ENCODE results near the gene MOSPD3.

Gene MOSPD3

DNA sequence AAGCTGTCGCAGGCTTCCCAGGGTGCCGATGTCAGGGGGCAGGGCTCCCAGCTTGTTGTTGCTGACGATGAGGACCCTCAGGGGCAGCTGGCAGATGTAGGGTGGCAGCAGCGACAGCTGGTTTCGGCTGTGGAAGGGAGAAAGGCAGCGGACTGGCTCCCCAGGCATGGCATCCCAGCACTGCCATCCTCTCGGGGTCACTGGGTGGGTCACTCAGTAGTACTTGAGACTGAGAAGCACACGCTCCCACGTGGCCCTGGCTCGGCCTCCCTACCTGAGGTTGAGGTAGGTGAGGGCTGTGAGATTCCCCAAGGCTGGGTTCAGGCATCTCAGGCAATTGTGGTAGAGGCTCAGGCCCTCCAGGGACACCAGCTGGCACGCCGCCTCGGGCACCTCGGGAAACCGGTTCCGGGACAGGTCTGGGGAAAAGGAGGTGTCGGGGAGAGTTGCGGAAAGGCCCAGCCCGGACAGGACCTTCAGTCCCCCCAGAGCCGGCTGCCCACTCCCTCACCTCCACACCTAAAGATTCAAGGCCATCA lies 30.2 kb upstream of the MOSPD3 start (continued):
- TF ChIP-seq, protein P1, sequence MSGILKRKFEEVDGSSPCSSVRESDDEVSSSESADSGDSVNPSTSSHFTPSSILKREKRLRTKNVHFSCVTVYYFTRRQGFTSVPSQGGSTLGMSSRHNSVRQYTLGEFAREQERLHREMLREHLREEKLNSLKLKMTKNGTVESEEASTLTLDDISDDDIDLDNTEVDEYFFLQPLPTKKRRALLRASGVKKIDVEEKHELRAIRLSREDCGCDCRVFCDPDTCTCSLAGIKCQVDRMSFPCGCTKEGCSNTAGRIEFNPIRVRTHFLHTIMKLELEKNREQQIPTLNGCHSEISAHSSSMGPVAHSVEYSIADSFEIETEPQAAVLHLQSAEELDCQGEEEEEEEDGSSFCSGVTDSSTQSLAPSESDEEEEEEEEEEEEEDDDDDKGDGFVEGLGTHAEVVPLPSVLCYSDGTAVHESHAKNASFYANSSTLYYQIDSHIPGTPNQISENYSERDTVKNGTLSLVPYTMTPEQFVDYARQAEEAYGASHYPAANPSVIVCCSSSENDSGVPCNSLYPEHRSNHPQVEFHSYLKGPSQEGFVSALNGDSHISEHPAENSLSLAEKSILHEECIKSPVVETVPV (CRISPR knock-in tag; IDR thresholded peaks at IDR 0.05) = no peak

DNA sequence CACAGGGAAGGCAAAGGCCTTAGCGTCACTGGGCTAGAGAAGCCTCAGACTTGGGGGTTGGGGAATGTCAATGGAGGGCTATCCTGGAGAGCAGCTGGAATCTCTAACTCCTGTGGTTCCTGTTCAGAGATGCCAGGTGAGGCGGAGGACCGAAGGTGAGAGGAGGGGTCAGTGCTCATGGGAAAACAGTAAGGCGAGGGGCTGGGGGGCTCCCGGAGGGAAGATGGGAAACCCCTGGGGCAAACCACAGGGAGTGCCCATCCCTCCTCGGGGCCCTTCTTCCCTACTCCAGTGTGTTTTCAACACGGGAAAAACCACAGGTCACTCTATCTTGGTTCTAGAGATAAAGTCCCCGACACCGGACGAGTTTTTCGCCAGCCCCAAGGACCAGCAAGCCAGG lies 29.7 kb upstream of the MOSPD3 start:
- ATAC-seq = no peak
- TF ChIP-seq SNAI2 (CRISPR knock-in tag; IDR thresholded peaks at IDR 0.05) = no peak
- no peak for TF ChIP-seq ZNF8 (CRISPR knock-in tag; IDR thresholded peaks at IDR 0.05)

DNA sequence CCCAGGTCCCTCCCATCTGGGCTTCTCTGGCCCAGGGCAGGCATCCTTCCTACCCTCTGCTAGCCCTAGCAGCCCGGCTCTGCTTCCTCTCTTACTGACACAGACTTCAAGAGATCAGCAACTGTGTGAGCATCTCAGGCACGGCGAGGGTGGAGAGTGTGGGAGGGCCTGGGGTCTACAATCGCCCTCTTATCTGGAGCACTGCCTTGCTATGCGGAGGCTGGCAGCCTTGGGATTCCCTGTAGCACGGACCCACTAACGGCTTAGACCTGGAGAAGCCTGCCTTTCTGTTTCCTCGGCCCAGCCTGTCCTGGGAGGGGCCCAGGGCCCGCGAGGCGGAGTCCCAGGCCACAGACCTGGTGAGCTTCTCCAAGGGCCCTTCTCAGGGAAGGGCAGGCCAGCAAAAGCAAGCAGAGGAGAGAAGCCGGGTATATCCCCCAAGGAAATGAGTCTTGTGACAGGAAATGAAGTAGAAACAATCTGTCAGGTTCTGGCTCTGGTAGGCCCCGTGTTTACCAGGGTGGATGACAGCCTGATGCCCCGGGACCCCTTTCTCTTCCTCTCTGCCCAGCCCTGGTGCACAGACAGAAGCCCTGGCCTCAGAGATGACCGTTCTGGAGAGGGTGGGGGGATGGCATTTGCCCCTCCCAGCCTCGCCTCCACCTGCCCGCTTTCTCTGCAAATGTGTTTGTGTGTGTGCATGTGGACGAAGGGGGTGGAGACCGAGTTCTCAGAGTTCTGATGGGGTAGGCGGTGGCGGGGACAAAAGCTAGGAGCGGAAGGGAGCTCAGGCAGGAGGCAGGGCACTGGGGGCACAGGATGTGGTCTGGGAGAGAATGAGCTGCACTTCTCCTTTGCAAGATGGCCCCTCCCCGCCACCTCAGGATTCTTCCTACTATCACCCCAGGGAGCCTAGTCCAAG lies 28.9 kb upstream of the MOSPD3 start:
- no peak for ATAC-seq
- TF ChIP-seq ESRRG (CRISPR knock-in tag; IDR thresholded peaks at IDR 0.05) (no peak), PPARA (CRISPR knock-in tag; IDR thresholded peaks at IDR 0.05; ENCODE audit: borderline replicate concordance) (no peak), ZNF8 (CRISPR knock-in tag; IDR thresholded peaks at IDR 0.05) (no peak), TCF4 (CRISPR knock-in tag; IDR thresholded peaks at IDR 0.05; ENCODE audit: borderline replicate concordance) (no peak), ARNTL (CRISPR knock-in tag; IDR thresholded peaks at IDR 0.05; ENCODE audit: borderline replicate concordance, low read depth) (no peak), OSR1 (CRISPR knock-in tag; IDR thresholded peaks at IDR 0.05) (no peak), ZC3H10 (CRISPR knock-in tag; IDR thresholded peaks at IDR 0.05) (no peak)
- TF ChIP-seq, protein P2, sequence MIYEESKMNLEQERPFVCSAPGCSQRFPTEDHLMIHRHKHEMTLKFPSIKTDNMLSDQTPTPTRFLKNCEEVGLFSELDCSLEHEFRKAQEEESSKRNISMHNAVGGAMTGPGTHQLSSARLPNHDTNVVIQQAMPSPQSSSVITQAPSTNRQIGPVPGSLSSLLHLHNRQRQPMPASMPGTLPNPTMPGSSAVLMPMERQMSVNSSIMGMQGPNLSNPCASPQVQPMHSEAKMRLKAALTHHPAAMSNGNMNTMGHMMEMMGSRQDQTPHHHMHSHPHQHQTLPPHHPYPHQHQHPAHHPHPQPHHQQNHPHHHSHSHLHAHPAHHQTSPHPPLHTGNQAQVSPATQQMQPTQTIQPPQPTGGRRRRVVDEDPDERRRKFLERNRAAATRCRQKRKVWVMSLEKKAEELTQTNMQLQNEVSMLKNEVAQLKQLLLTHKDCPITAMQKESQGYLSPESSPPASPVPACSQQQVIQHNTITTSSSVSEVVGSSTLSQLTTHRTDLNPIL (CRISPR knock-in tag; IDR thresholded peaks at IDR 0.05; ENCODE audit: low read depth) = no peak
- TF ChIP-seq, protein P3, sequence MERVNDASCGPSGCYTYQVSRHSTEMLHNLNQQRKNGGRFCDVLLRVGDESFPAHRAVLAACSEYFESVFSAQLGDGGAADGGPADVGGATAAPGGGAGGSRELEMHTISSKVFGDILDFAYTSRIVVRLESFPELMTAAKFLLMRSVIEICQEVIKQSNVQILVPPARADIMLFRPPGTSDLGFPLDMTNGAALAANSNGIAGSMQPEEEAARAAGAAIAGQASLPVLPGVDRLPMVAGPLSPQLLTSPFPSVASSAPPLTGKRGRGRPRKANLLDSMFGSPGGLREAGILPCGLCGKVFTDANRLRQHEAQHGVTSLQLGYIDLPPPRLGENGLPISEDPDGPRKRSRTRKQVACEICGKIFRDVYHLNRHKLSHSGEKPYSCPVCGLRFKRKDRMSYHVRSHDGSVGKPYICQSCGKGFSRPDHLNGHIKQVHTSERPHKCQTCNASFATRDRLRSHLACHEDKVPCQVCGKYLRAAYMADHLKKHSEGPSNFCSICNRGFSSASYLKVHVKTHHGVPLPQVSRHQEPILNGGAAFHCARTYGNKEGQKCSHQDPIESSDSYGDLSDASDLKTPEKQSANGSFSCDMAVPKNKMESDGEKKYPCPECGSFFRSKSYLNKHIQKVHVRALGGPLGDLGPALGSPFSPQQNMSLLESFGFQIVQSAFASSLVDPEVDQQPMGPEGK (CRISPR knock-in tag; IDR thresholded peaks at IDR 0.05; ENCODE audit: borderline replicate concordance) = no peak

DNA sequence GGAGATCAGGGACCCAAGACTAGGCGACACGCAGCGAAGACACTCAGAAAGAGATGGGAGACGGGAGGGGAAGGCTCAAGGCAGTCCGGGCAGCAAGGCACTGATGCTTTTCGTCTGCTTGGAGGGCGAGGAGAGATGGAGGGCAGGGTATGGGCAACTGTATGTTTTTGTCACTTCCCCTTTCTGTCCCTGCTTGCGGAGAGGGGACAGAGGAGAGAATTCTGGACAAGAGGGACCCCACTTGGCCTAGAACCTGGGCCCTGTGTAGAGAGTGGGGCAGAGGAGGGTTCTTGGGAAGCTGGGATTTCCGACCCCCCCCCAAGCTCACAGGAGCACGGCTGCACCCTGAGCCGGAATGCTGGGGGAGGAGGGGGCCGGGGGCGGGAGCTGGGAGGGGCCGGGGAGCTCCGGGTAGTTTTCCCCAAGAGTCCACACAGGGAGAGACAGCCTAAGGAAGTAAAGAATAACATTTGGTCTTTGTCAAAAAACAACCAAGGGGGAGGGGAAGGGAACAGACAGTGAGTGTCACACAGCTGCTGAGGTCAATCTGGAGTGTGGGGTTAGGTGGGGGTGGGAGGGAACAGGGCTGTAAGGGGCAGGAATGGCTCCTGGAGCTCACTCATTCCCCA lies 28.2 kb upstream of the MOSPD3 start:
- ATAC-seq = no peak
- no peak for TF ChIP-seq ARNTL (CRISPR knock-in tag; IDR thresholded peaks at IDR 0.05; ENCODE audit: borderline replicate concordance, low read depth)
- TF ChIP-seq, protein P2 (CRISPR knock-in tag; IDR thresholded peaks at IDR 0.05; ENCODE audit: low read depth) = no peak
- TF ChIP-seq, protein P4, sequence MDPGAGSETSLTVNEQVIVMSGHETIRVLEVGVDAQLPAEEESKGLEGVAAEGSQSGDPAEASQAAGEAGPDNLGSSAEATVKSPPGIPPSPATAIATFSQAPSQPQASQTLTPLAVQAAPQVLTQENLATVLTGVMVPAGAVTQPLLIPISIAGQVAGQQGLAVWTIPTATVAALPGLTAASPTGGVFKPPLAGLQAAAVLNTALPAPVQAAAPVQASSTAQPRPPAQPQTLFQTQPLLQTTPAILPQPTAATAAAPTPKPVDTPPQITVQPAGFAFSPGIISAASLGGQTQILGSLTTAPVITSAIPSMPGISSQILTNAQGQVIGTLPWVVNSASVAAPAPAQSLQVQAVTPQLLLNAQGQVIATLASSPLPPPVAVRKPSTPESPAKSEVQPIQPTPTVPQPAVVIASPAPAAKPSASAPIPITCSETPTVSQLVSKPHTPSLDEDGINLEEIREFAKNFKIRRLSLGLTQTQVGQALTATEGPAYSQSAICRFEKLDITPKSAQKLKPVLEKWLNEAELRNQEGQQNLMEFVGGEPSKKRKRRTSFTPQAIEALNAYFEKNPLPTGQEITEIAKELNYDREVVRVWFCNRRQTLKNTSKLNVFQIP (CRISPR knock-in tag; IDR thresholded peaks at IDR 0.05; ENCODE audit: borderline replicate concordance, low read depth) = no peak
- no peak for TF ChIP-seq TOX (CRISPR knock-in tag; IDR thresholded peaks at IDR 0.05; ENCODE audit: borderline replicate concordance)
- no peak for TF ChIP-seq ZFP30 (CRISPR knock-in tag; IDR thresholded peaks at IDR 0.05)
- TF ChIP-seq, protein P3 (CRISPR knock-in tag; IDR thresholded peaks at IDR 0.05; ENCODE audit: borderline replicate concordance) = no peak
- no peak for TF ChIP-seq ZNF565 (CRISPR knock-in tag; conservative IDR thresholded peaks at IDR 0.05; ENCODE audit: low read depth)

All from SK-N-SH treated with all-trans-retinoic acid at 6 μM for 48 hours (cell line).